Measurements from ENCODE around the gene PTPRB. TPM values are rescaled to one million over a fixed set of nuclear protein-coding genes. Genes with fewer than 3 reads are reported as not detected.

PTPRB gene
- total and polyA plus RNA-seq, 2 donors from 2014 or later = 13.5 to 71.6 TPM

DNA sequence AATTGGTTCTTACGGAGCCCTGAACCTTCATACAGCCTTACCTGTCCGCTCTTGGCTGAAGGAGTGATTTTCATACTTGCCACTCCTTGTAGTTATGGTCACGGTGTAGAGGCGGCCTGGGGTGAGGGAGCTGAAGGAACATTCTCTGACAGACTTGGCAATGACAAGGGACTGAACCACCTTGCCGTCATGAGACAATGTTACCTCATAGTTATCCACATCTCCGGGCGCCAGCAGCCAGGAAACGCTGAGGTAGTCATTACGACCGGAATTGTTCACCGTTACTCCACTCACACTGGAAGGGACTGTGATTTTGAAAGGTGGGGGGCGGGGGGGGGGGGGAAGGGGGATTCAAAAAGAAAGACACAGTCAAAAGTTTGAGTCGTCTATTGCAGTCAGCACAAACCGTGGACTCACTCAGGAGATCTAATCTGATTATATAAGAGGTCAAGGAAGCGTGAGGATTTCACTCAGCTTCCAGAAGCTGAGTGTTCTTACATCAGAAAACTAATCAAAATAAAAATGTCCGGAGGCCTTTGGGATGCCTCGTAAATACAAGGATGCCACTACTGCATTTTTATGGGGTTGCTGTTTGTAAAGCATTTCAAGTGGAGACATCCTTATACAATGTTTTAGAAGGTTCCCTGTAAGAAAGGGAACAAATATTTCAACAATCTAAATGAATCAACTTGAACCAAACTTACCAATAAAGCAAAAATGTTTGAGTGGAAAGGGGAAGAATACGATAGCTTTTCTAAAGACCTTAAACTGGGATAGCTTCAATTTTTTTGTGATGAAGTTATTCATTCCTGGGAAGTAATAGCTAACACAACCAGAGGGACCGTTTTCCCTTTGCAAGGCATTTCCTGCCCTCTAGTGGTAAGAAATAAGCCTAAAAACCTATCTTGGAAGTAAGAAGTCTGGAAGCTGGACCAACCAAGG lies 60.6 kb downstream of the PTPRB start:
- Histone ChIP-seq H3K4me1 (ENCODE audit: control insufficient read depth in 2 of 3, insufficient read depth in 2 of 3, low read depth in 1 of 3, low read length in 3 of 3) (no peaks in the 10 kb centered on the region), H3K9ac (ENCODE audit: low read length in 3 of 3) (no peak overlapping the region), H3K27me3 (ENCODE audit: control insufficient read depth, insufficient read depth, low read length) (no peaks in the 10 kb centered on the region), H3K36me3 (ENCODE audit: control insufficient read depth in 2 of 3, insufficient read depth in 3 of 3, low read length in 3 of 3) (no peaks in the 10 kb centered on the region), H3K4me3 (ENCODE audit: low read length in 3 of 3) (no peak overlapping the region), H3K9me3 (ENCODE audit: control insufficient read depth in 2 of 3, insufficient read depth in 1 of 3, low read length in 3 of 3) (no peaks in the 10 kb centered on the region), H3K27ac (ENCODE audit: low read depth in 2 of 2, low read length in 2 of 2) (no peak overlapping the region)
- intact Hi-C loops (cut with DNase I) = loop anchor here (10.0 kb wide), 1 partner anchor 682 kb away; no protein-coding TSS in a partner anchor
- TF ChIP-seq, protein P1, sequence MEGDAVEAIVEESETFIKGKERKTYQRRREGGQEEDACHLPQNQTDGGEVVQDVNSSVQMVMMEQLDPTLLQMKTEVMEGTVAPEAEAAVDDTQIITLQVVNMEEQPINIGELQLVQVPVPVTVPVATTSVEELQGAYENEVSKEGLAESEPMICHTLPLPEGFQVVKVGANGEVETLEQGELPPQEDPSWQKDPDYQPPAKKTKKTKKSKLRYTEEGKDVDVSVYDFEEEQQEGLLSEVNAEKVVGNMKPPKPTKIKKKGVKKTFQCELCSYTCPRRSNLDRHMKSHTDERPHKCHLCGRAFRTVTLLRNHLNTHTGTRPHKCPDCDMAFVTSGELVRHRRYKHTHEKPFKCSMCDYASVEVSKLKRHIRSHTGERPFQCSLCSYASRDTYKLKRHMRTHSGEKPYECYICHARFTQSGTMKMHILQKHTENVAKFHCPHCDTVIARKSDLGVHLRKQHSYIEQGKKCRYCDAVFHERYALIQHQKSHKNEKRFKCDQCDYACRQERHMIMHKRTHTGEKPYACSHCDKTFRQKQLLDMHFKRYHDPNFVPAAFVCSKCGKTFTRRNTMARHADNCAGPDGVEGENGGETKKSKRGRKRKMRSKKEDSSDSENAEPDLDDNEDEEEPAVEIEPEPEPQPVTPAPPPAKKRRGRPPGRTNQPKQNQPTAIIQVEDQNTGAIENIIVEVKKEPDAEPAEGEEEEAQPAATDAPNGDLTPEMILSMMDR (IDR thresholded peaks at IDR 0.05; ENCODE audit: borderline replicate concordance, extremely low read depth, insufficient read depth) = peak; percentile 77
- DNase-seq (peak in 2 of 5 donors; percentile 88 to 89), FAIRE-seq (peak; percentile 96)

DNA sequence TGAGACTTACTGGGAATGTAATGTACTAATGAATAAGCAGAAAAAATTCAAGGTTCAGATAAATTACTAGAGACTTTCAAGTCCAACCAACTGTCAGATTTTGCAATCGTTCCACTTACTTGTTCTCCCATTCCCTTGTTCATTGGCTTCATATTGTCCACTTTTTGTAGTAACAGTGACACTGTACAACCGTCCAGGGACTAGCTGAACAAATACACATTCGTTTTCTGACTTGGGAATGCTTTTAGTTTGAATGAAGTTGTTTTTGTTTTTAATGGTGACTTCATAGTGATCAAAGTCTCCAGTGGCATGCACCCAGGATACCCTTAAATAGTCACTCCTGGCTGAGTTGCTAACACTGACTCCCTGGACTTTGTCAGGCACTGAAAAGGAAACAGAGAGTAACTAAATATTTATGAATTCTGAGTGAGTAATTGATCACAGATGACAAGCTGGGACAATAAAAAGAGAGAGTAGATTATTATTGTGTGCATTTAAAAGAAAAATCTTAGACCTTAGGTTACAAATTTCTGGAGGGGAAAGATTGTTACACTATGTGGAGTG lies 65.4 kb downstream of the PTPRB start:
- DNase-seq (peak in 2 of 5 donors; percentile 24 to 25), FAIRE-seq (peak; percentile 15)
- Histone ChIP-seq H3K4me3 (ENCODE audit: low read length in 3 of 3) (no peak overlapping the region), H3K36me3 (ENCODE audit: control insufficient read depth in 2 of 3, insufficient read depth in 3 of 3, low read length in 3 of 3) (no peaks in the 10 kb centered on the region), H3K27ac (ENCODE audit: low read depth in 2 of 2, low read length in 2 of 2) (no peak overlapping the region), H3K27me3 (ENCODE audit: control insufficient read depth, insufficient read depth, low read length) (no peaks in the 10 kb centered on the region), H3K9me3 (ENCODE audit: control insufficient read depth in 2 of 3, insufficient read depth in 1 of 3, low read length in 3 of 3) (no peaks in the 10 kb centered on the region), H3K4me1 (ENCODE audit: control insufficient read depth in 2 of 3, insufficient read depth in 2 of 3, low read depth in 1 of 3, low read length in 3 of 3) (no peaks in the 10 kb centered on the region), H3K9ac (ENCODE audit: low read length in 3 of 3) (no peak overlapping the region)
- intact Hi-C loops (cut with DNase I) = loop anchor here (10.0 kb wide), 1 partner anchor 677 kb away; no protein-coding TSS in a partner anchor
- TF ChIP-seq, protein P1 (IDR thresholded peaks at IDR 0.05; ENCODE audit: borderline replicate concordance, extremely low read depth, insufficient read depth) = no peak

DNA sequence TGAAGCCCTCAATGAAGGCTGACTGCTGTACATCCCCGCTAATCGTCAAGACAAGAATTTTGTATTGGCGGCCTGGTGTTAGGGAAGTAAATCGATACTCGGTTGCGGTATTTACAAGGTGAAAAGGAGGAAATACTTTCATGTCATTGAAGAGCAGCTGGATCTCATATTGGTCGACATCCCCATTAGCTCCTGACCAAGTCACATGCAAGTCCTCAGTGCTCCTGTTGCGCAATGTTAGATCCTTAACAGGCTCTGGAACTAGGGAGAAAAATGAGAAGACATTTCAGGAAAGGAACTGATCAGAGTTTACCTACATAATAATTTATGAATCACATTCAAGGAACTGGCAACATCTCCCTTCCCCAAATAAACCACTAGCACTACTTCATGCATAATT lies 66.2 kb downstream of the PTPRB start:
- H3K27me3 ChIP-seq (ENCODE audit: control insufficient read depth, insufficient read depth, low read length) = no peaks in the 10 kb centered on the region
- H3K9me3 ChIP-seq (ENCODE audit: control insufficient read depth in 2 of 3, insufficient read depth in 1 of 3, low read length in 3 of 3) = no peaks in the 10 kb centered on the region
- DNase-seq (no peak), FAIRE-seq (no peak)
- no peak overlapping the region for H3K4me3 ChIP-seq (ENCODE audit: low read length in 3 of 3)
- TF ChIP-seq, protein P1 (IDR thresholded peaks at IDR 0.05; ENCODE audit: borderline replicate concordance, extremely low read depth, insufficient read depth) = no peak
- intact Hi-C loops (cut with DNase I) = loop anchor here (10.0 kb wide), 1 partner anchor 676 kb away; no protein-coding TSS in a partner anchor
- no peak overlapping the region for H3K27ac ChIP-seq (ENCODE audit: low read depth in 2 of 2, low read length in 2 of 2)
- H3K9ac ChIP-seq (ENCODE audit: low read length in 3 of 3) = no peak overlapping the region
- H3K4me1 ChIP-seq (ENCODE audit: control insufficient read depth in 2 of 3, insufficient read depth in 2 of 3, low read depth in 1 of 3, low read length in 3 of 3) = no peaks in the 10 kb centered on the region
- H3K36me3 ChIP-seq (ENCODE audit: control insufficient read depth in 2 of 3, insufficient read depth in 3 of 3, low read length in 3 of 3) = no peaks in the 10 kb centered on the region

Measured in kidney (tissue), 14 donors.